Endodermal cell (in vitro differentiated cells): ENCODE measurements around the gene SAV1. TPM values are rescaled to one million over a fixed set of nuclear protein-coding genes. Genes with fewer than 3 reads are reported as not detected.

ENCODE experiments used
- DNase-seq: peaks from one replicate; pipeline ENCODE4 v3.0.0-alpha.2; 2017
- H3K27ac ChIP-seq: 2 replicates; pipeline ENCODE4 v1.5.1; 2013; ENCODE audit warnings: mild to moderate bottlenecking, low read depth, low read length, moderate library complexity
- H3K27me3 ChIP-seq: 2 replicates; pipeline ENCODE4 v1.6.1; 2013; ENCODE audit warnings: mild to moderate bottlenecking, low read length, moderate library complexity; ENCODE audit not compliant: insufficient read depth, control insufficient read depth, poor library complexity, severe bottlenecking
- H3K36me3 ChIP-seq: 2 replicates; pipeline ENCODE4 v1.7.0; 2013; ENCODE audit warnings: mild to moderate bottlenecking, low read length, moderate library complexity; ENCODE audit not compliant: control insufficient read depth, insufficient read depth
- H3K4me1 ChIP-seq: one replicate; pipeline ENCODE4 v1.7.0; 2013; ENCODE audit warnings: low read length; ENCODE audit not compliant: control insufficient read depth, insufficient read depth
- H3K4me3 ChIP-seq: 2 replicates; pipeline ENCODE4 v1.5.1; 2013; ENCODE audit warnings: mild to moderate bottlenecking, low read length, moderate library complexity
- H3K9ac ChIP-seq: 2 replicates; pipeline ENCODE4 v1.6.1; 2013; ENCODE audit warnings: mild to moderate bottlenecking, low read length, moderate library complexity; ENCODE audit not compliant: poor library complexity, severe bottlenecking; ENCODE audit errors: extremely low read depth
- H3K9me3 ChIP-seq: 2 replicates; pipeline ENCODE4 v1.6.1; 2013; ENCODE audit warnings: mild to moderate bottlenecking, low read length, moderate library complexity; ENCODE audit not compliant: control insufficient read depth
- H3K27ac Mint-ChIP-seq: 2 replicates; pipeline ENCODE4 v1.8.0; 2020; ENCODE audit warnings: mixed read lengths
- H3K27me3 Mint-ChIP-seq: 2 replicates; pipeline ENCODE4 v1.8.0; 2021; ENCODE audit warnings: mild to moderate bottlenecking, mixed read lengths; ENCODE audit not compliant: insufficient read depth
- H3K36me3 Mint-ChIP-seq: 2 replicates; pipeline ENCODE4 v1.8.0; 2020; ENCODE audit warnings: low read depth, mixed read lengths
- H3K4me1 Mint-ChIP-seq: 2 replicates; pipeline ENCODE4 v1.8.0; 2020; ENCODE audit warnings: mixed read lengths
- H3K4me3 Mint-ChIP-seq: 2 replicates; pipeline ENCODE4 v1.8.0; 2020; ENCODE audit warnings: mild to moderate bottlenecking, moderate library complexity, mixed read lengths
- H3K9me3 Mint-ChIP-seq: 2 replicates; pipeline ENCODE4 v1.8.0; 2020; ENCODE audit warnings: mild to moderate bottlenecking, mixed read lengths
- WGBS, 2 experiments: methylation state at CpG; one replicate each; pipeline versions ENCODE4 v1.1.5 to v1.1.7; 2013; ENCODE audit warnings: missing lambda C conversion rate in 2 of 2, mixed read lengths in 1 of 2; ENCODE audit not compliant: insufficient coverage in 1 of 2, insufficient read length in 1 of 2; 5-methylcytosine and 5-hydroxymethylcytosine counted together
- total RNA-seq, 2 donors: library from RNA; stranded (reverse); fragmentation: NEBNext Ultra II Directional in 1 of 2; extraction: Animal tissue kit (Norgen Biotek cat#: 25700) in 1 of 2; gene quantifications; 2 replicates in 1 of 2; 3 replicates in 1 of 2; pipeline ENCODE4 v1.2.1, GENCODE V29; 2021
- TF ChIP-seq, protein P1 (sequence below): fragments of 200-600 bp; sonication (generic); conservative IDR thresholded peaks from 2 replicates; pipeline ENCODE4 v1.5.0; 2021; ENCODE audit warnings: antibody characterized with exemption, mild to moderate bottlenecking

SAV1 gene
- total RNA-seq, 2 donors from 2014 or later, result 42.1 to 44.0 TPM

- Mint-ChIP-seq H3K4me1 (peaks cover 17% of the 10 kb centered on the region), H3K27me3 (no peaks in the 10 kb centered on the region), H3K4me3 (no peak overlapping the region), H3K36me3 (peaks cover 4% of the 10 kb centered on the region), H3K27ac (no peak overlapping the region), H3K9me3 (no peaks in the 10 kb centered on the region)
- Histone ChIP-seq H3K9me3 (no peaks in the 10 kb centered on the region), H3K27me3 (no peaks in the 10 kb centered on the region), H3K4me3 (no peak overlapping the region), H3K27ac (no peak overlapping the region), H3K4me1 (peaks cover 4% of the 10 kb centered on the region), H3K9ac (no peak overlapping the region), H3K36me3 (peaks cover 3% of the 10 kb centered on the region)
- 71 to 78% methylated on average over 4 of the region's 4 CpGs for WGBS, 2 experiments
- peak; percentile 53 for DNase-seq
- TF ChIP-seq, protein P1, sequence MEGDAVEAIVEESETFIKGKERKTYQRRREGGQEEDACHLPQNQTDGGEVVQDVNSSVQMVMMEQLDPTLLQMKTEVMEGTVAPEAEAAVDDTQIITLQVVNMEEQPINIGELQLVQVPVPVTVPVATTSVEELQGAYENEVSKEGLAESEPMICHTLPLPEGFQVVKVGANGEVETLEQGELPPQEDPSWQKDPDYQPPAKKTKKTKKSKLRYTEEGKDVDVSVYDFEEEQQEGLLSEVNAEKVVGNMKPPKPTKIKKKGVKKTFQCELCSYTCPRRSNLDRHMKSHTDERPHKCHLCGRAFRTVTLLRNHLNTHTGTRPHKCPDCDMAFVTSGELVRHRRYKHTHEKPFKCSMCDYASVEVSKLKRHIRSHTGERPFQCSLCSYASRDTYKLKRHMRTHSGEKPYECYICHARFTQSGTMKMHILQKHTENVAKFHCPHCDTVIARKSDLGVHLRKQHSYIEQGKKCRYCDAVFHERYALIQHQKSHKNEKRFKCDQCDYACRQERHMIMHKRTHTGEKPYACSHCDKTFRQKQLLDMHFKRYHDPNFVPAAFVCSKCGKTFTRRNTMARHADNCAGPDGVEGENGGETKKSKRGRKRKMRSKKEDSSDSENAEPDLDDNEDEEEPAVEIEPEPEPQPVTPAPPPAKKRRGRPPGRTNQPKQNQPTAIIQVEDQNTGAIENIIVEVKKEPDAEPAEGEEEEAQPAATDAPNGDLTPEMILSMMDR, result no peak
Observed at GRCh38 chr14:50669441-50669986, 1.4 kb upstream of the SAV1 start.

DNA sequence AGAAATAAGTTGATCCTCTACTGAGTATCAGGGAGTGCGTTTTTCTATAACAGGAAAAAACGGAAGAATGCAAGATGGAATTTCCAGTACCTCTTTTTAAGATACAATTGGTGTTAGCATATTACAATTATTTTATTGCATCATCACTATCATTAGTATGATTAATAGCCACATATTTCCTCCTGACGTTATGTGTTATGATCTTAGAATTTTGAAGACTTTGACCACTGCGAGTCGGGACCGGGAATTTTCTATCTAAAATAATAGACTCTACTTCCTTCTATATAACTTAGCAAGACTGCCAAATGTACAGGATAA, 679 bp upstream of the SAV1 start:
- Histone ChIP-seq H3K27ac (peak overlapping the region; percentile 98), H3K36me3 (peaks cover 11% of the 10 kb centered on the region), H3K27me3 (no peaks in the 10 kb centered on the region), H3K9ac (peak overlapping the region; percentile 92), H3K4me3 (peak overlapping the region; percentile 99), H3K4me1 (peaks cover 4% of the 10 kb centered on the region), H3K9me3 (no peaks in the 10 kb centered on the region)
- TF ChIP-seq, protein P1, result no peak
- H3K4me3 Mint-ChIP-seq, result no peak overlapping the region
- H3K27ac Mint-ChIP-seq, result no peak overlapping the region
- DNase-seq, result no peak
- WGBS, 2 experiments, result 23 to 55% methylated on average over 2 to 6 of the region's 6 CpGs
- no peaks in the 10 kb centered on the region for H3K9me3 Mint-ChIP-seq
- H3K4me1 Mint-ChIP-seq, result peaks cover 19% of the 10 kb centered on the region
- peaks cover 9% of the 10 kb centered on the region for H3K36me3 Mint-ChIP-seq
- no peaks in the 10 kb centered on the region for H3K27me3 Mint-ChIP-seq

- 0% methylated on average over 15 to 25 of the region's 25 CpGs for WGBS, 2 experiments
- Histone ChIP-seq H3K4me1 (peaks cover 4% of the 10 kb centered on the region), H3K4me3 (peak overlapping the region; percentile 99), H3K36me3 (peaks cover 14% of the 10 kb centered on the region), H3K9me3 (no peaks in the 10 kb centered on the region), H3K27me3 (no peaks in the 10 kb centered on the region), H3K27ac (peak overlapping the region; percentile 98), H3K9ac (peak overlapping the region; percentile 92)
- DNase-seq, result peak; percentile 84
- H3K27me3 Mint-ChIP-seq, result no peaks in the 10 kb centered on the region
- no peaks in the 10 kb centered on the region for H3K9me3 Mint-ChIP-seq
- H3K27ac Mint-ChIP-seq, result peak overlapping the region; percentile 98
- TF ChIP-seq, protein P1, result peak; percentile 59
- H3K4me1 Mint-ChIP-seq, result peaks cover 16% of the 10 kb centered on the region
- H3K4me3 Mint-ChIP-seq, result no peak overlapping the region
- H3K36me3 Mint-ChIP-seq, result peaks cover 17% of the 10 kb centered on the region
Observed at GRCh38 chr14:50667684-50667995, 466 bp downstream of the SAV1 start.
